WTC11 (cell line): ENCODE data around the gene NXPE3.

ENCODE experiments used
- ATF6 ChIP-seq: sonication (generic); formaldehyde crosslinking; IDR thresholded peaks from 2 replicates; pipeline ENCODE4 v1.8.1; 2023; ENCODE audit warnings: mild to moderate bottlenecking, missing genetic modification reagents
- CREB1 ChIP-seq: sonication (generic); formaldehyde crosslinking; IDR thresholded peaks from 2 replicates; pipeline ENCODE4 v1.8.0; 2023; ENCODE audit warnings: mild to moderate bottlenecking, missing genetic modification reagents
- CTCF ChIP-seq: fragments of 200-600 bp; IDR thresholded peaks from 2 replicates; pipeline ENCODE4 v1.8.0; 2022; ENCODE audit warnings: antibody characterized with exemption
- E2F5 ChIP-seq: sonication (generic); formaldehyde crosslinking; IDR thresholded peaks from 2 replicates; pipeline ENCODE4 v1.8.1; 2022; ENCODE audit warnings: mild to moderate bottlenecking, moderate library complexity, missing genetic modification reagents
- MAX ChIP-seq: sonication (generic); formaldehyde crosslinking; IDR thresholded peaks from 2 replicates; pipeline ENCODE4 v1.8.0; 2022; ENCODE audit warnings: mild to moderate bottlenecking, missing genetic modification reagents
- NFYB ChIP-seq: sonication (generic); formaldehyde crosslinking; conservative IDR thresholded peaks from 2 replicates; pipeline ENCODE4 v1.8.0; 2022; ENCODE audit warnings: low read depth, missing genetic modification reagents
- USF1 ChIP-seq: sonication (generic); formaldehyde crosslinking; IDR thresholded peaks from 2 replicates; pipeline ENCODE4 v1.8.0; 2022; ENCODE audit warnings: mild to moderate bottlenecking, missing genetic modification reagents
- ZNF416 ChIP-seq: fragments of 250-450 bp; sonication (Bioruptor Pico); IDR thresholded peaks from 2 replicates; pipeline ENCODE4 v1.9.0; 2021; ENCODE audit warnings: mild to moderate bottlenecking, inconsistent platforms

GRCh38 chr3:101850246-101851051 is 71.4 kb downstream of the NXPE3 start:
- TF ChIP-seq MAX (CRISPR knock-in tag) = no peak
- TF ChIP-seq CREB1 (CRISPR knock-in tag) = no peak
- no peak for TF ChIP-seq USF1
- TF ChIP-seq ZNF416 = no peak
- no peak for TF ChIP-seq NFYB (CRISPR knock-in tag)
- no peak for TF ChIP-seq CTCF
- no peak for TF ChIP-seq ATF6 (CRISPR knock-in tag)
- no peak for TF ChIP-seq E2F5 (CRISPR knock-in tag)
